ENCODE measurements around the gene SCTR.
"Not testable (repeated sequence)": the region's sequence is repeated elsewhere in the genome, so short reads cannot be mapped to it uniquely, and the experiment has no call there.

Gene SCTR

GRCh38 chr2:119419803-119420508 is 104.3 kb downstream of the SCTR start:
- in situ Hi-C loops (cut with HindIII; ENCODE audit: low sequenced_read_pairs), result loop anchor here (5.0 kb wide), 1 partner anchor 92 kb away; no protein-coding TSS in a partner anchor

- in situ Hi-C loops (cut with HindIII; ENCODE audit: low sequenced_read_pairs), result no loop called here
These were observed 105.2 kb downstream of the SCTR start for GRCh38 chr2:119419065-119419464.

- in situ Hi-C loops (cut with HindIII; ENCODE audit: low sequenced_read_pairs), result no loop called here
These were observed 106.4 kb downstream of the SCTR start for GRCh38 chr2:119417908-119418307.

GRCh38 chr2:119416299-119416923 is 107.9 kb downstream of the SCTR start:
- in situ Hi-C loops (cut with HindIII; ENCODE audit: low sequenced_read_pairs), result no loop called here

GRCh38 chr2:119415630-119416029 is 108.7 kb downstream of the SCTR start:
- in situ Hi-C loops (cut with HindIII; ENCODE audit: low sequenced_read_pairs), result no loop called here

GRCh38 chr2:119414894-119415293 is 109.4 kb downstream of the SCTR start:
- in situ Hi-C loops (cut with HindIII; ENCODE audit: low sequenced_read_pairs), result no loop called here

GRCh38 chr2:119409506-119409905 is 114.8 kb downstream of the SCTR start:
- in situ Hi-C loops (cut with HindIII; ENCODE audit: low sequenced_read_pairs), result no loop called here

- in situ Hi-C loops (cut with HindIII; ENCODE audit: low sequenced_read_pairs), result no loop called here
These were observed 116.1 kb downstream of the SCTR start for GRCh38 chr2:119408221-119408619.

GRCh38 chr2:119407430-119408220 is 116.7 kb downstream of the SCTR start:
- in situ Hi-C loops (cut with HindIII; ENCODE audit: low sequenced_read_pairs), result no loop called here

GRCh38 chr2:119405151-119405550 is 119.1 kb downstream of the SCTR start:
- in situ Hi-C loops (cut with HindIII; ENCODE audit: low sequenced_read_pairs), result no loop called here

GRCh38 chr2:119403618-119404017 is 120.7 kb downstream of the SCTR start:
- in situ Hi-C loops (cut with HindIII; ENCODE audit: low sequenced_read_pairs), result not testable (repeated sequence)

GRCh38 chr2:119402645-119403560 is 121.4 kb downstream of the SCTR start:
- in situ Hi-C loops (cut with HindIII; ENCODE audit: low sequenced_read_pairs), result no loop called here

- in situ Hi-C loops (cut with HindIII; ENCODE audit: low sequenced_read_pairs), result no loop called here
These were observed 122.2 kb downstream of the SCTR start for GRCh38 chr2:119402106-119402505.

- in situ Hi-C loops (cut with HindIII; ENCODE audit: low sequenced_read_pairs), result loop anchor here (10.0 kb wide), 1 partner anchor 78 kb away; no protein-coding TSS in a partner anchor
These were observed 127.1 kb downstream of the SCTR start for GRCh38 chr2:119397196-119397595.

GRCh38 chr2:119393971-119394748 is 130.1 kb downstream of the SCTR start:
- in situ Hi-C loops (cut with HindIII; ENCODE audit: low sequenced_read_pairs), result loop anchor here (10.0 kb wide), 1 partner anchor 81 kb away; no protein-coding TSS in a partner anchor
